HEK293 (cell line): ENCODE results near the gene MCU.

Source experiments
- HOXC10 ChIP-seq: sonication (generic); formaldehyde crosslinking; IDR thresholded peaks from 2 replicates; pipeline ENCODE4 v1.8.1; 2023; ENCODE audit warnings: mild to moderate bottlenecking, missing genetic modification reagents
- PATZ1 ChIP-seq: fragments of 450-650 bp; formaldehyde crosslinking; IDR thresholded peaks from 2 replicates; pipeline ENCODE4 v1.5.1; 2016; ENCODE audit warnings: missing biosample characterization, missing genetic modification characterization
- ZNF24 ChIP-seq: fragments of 450-650 bp; formaldehyde crosslinking; IDR thresholded peaks from 2 replicates; pipeline ENCODE4 v1.5.1; 2016; ENCODE audit warnings: missing biosample characterization, missing genetic modification characterization
- ZNF274 ChIP-seq, 2 experiments: fragments of 200-500 bp in 1 of 2; fragments of 450-650 bp in 1 of 2; sonication (Bioruptor generic) in 1 of 2; formaldehyde crosslinking in 1 of 2; IDR thresholded peaks; 2 replicates each; pipeline versions ENCODE4 v1.5.1 to v1.6.1; 2014 to 2016; ENCODE audit warnings: borderline replicate concordance in 1 of 2, inconsistent platforms in 1 of 2, low read length in 1 of 2, missing biosample characterization in 1 of 2, missing genetic modification characterization in 1 of 2
- ZNF555 ChIP-seq: fragments of 450-650 bp; formaldehyde crosslinking; conservative IDR thresholded peaks from 2 replicates; pipeline ENCODE4 v1.5.1; 2017; ENCODE audit warnings: missing biosample characterization, mild to moderate bottlenecking, missing genetic modification characterization, inconsistent platforms
- ZNF670 ChIP-seq: fragments of 450-650 bp; formaldehyde crosslinking; IDR thresholded peaks from 2 replicates; pipeline ENCODE4 v1.5.1; 2016; ENCODE audit warnings: missing biosample characterization, missing genetic modification characterization, low read depth
- TF ChIP-seq, protein P1 (sequence below): fragments of 450-650 bp; formaldehyde crosslinking; IDR thresholded peaks from 2 replicates; pipeline ENCODE4 v1.5.1; 2016; ENCODE audit warnings: missing biosample characterization, missing genetic modification characterization

DNA sequence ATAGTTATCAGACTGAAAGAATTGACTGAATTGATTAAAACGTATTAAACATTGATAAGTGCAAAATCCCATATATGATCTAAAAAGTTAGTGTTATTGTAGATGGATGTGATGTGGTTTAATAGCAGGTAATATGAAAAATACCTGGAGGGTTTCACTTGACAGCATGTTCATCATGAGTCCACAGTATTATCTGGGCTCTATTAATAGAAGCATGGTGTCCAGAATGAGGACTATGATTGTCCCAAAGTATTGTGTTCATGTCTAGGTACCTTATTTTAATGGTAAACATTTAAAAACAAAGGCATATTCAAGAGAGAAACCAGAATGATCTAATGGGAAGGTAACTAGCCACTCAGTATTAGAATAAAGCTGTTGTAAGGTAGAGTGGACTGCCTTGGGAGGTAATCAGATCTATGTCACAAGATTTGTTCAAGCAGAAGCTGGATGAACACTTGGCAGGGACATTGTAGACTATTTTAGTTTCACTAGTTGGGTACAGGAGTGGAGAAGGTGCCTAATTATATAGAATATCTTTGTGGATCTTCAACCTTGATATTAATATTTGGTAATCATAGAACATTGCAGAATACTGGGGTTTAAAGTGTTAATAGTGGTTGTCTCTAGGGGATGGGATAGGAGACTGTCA is 43.5 kb downstream of the MCU start:
- TF ChIP-seq ZNF274 (IDR thresholded peaks at IDR 0.05; ENCODE audit: low read length) (no peak), ZNF274 (tag by site-specific recombination; IDR thresholded peaks at IDR 0.05; ENCODE audit: borderline replicate concordance) (no peak), ZNF24 (tag by site-specific recombination) (no peak), ZNF670 (tag by site-specific recombination) (no peak), ZNF555 (tag by site-specific recombination) (no peak), PATZ1 (tag by site-specific recombination) (no peak), HOXC10 (CRISPR knock-in tag) (no peak)
- TF ChIP-seq, protein P1, sequence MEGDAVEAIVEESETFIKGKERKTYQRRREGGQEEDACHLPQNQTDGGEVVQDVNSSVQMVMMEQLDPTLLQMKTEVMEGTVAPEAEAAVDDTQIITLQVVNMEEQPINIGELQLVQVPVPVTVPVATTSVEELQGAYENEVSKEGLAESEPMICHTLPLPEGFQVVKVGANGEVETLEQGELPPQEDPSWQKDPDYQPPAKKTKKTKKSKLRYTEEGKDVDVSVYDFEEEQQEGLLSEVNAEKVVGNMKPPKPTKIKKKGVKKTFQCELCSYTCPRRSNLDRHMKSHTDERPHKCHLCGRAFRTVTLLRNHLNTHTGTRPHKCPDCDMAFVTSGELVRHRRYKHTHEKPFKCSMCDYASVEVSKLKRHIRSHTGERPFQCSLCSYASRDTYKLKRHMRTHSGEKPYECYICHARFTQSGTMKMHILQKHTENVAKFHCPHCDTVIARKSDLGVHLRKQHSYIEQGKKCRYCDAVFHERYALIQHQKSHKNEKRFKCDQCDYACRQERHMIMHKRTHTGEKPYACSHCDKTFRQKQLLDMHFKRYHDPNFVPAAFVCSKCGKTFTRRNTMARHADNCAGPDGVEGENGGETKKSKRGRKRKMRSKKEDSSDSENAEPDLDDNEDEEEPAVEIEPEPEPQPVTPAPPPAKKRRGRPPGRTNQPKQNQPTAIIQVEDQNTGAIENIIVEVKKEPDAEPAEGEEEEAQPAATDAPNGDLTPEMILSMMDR, result no peak
